GM12878 (cell line): ENCODE measurements around the gene PTPN5. TPM values are rescaled to one million over a fixed set of nuclear protein-coding genes. Genes with fewer than 3 reads are reported as not detected.

ENCODE experiments used
- ATAC-seq: fragments of 200-7000 bp; cut with Tn5 transposase; 3 replicates; pipeline ENCODE4 v1.9.1; 2020; ENCODE audit warnings: mild to moderate bottlenecking, moderate library complexity
- BruUV-seq: library from RNA; stranded (reverse); fragments of 400-500 nt; replicated peaks from 2 replicates; lab custom pipeline; 2021; lab: Mats Ljungman, UMichigan
- CTCF ChIA-PET: fragments of 300-600 bp; sonication (Branson Sonifier 250); formaldehyde crosslinking; extraction: SDS; loops from one replicate; lab custom pipeline; 2021; ENCODE audit warnings: inconsistent platforms; lab: Yijun Ruan, JAX
- POLR2A ChIA-PET: fragments of 350-600 bp; formaldehyde crosslinking; extraction: SDS; loops from one replicate; lab custom pipeline; 2021; ENCODE audit warnings: inconsistent platforms; lab: Charles Lee
- RAD21 ChIA-PET: fragments of 300-600 bp; sonication (Branson Sonifier 250); formaldehyde crosslinking; loops from one replicate; lab custom pipeline; 2023; ENCODE audit warnings: antibody characterized with exemption; ENCODE audit not compliant: unreplicated experiment; lab: Charles Lee
- SMC1A ChIA-PET: fragments of 300-600 bp; sonication (Branson Sonifier 250); formaldehyde crosslinking; loops from one replicate; lab custom pipeline; 2023; ENCODE audit not compliant: unreplicated experiment, uncharacterized antibody; lab: Charles Lee
- DNase-seq: peaks from one replicate; pipeline ENCODE4 v3.0.0-alpha.2; 2011; ENCODE audit warnings: low read depth, low spot score
- FAIRE-seq: peaks from 3 replicates; lab custom pipeline; 2011; peaks lifted over from hg19 to GRCh38; lab: Jason Lieb, UNC
- H2AFZ ChIP-seq: 2 replicates; pipeline ENCODE4 v1.6.0; 2011; ENCODE audit warnings: low read depth, low read length, control low read depth; ENCODE audit not compliant: control insufficient read depth
- H3K27ac ChIP-seq: 2 replicates; pipeline ENCODE4 v1.5.1; 2011; ENCODE audit warnings: control low read depth; ENCODE audit not compliant: control insufficient read depth, insufficient read depth
- H3K27me3 ChIP-seq, 2 experiments: replicated peaks in 1 of 2; 2 replicates each; pipeline versions ENCODE4 v1.6.0 to v1.6.1; 2011; ENCODE audit warnings: low read length in 1 of 2; ENCODE audit not compliant: control insufficient read depth in 2 of 2, insufficient read depth in 2 of 2
- H3K36me3 ChIP-seq, 2 experiments: 2 replicates each; pipeline ENCODE4 v1.5.1; 2011; ENCODE audit warnings: low read length in 1 of 2; ENCODE audit not compliant: control insufficient read depth in 2 of 2, insufficient read depth in 2 of 2
- H3K4me1 ChIP-seq: 2 replicates; pipeline ENCODE4 v1.6.1; 2011; ENCODE audit warnings: mild to moderate bottlenecking, low read length, moderate library complexity, mixed read lengths; ENCODE audit not compliant: control insufficient read depth, insufficient read depth
- H3K4me2 ChIP-seq: 2 replicates; pipeline ENCODE4 v1.6.0; 2011; ENCODE audit warnings: control low read depth; ENCODE audit not compliant: control insufficient read depth, insufficient read depth
- H3K4me3 ChIP-seq: fragments of 200-600 bp; sonication (generic); 2 replicates; pipeline ENCODE4 v1.5.1; 2016
- H3K79me2 ChIP-seq: 2 replicates; pipeline ENCODE4 v1.6.0; 2011; ENCODE audit warnings: low read length; ENCODE audit not compliant: control insufficient read depth, insufficient read depth
- H3K9ac ChIP-seq: 2 replicates; pipeline ENCODE4 v1.8.0; 2011; ENCODE audit warnings: low read length, control low read depth, mixed read lengths; ENCODE audit not compliant: control insufficient read depth, insufficient read depth
- H3K9me3 ChIP-seq: replicated peaks from 3 replicates; pipeline ENCODE4 v1.5.1; 2011; ENCODE audit warnings: mild to moderate bottlenecking, low read length; ENCODE audit not compliant: control insufficient read depth, insufficient read depth
- H4K20me1 ChIP-seq: 2 replicates; pipeline ENCODE4 v1.6.0; 2011; ENCODE audit not compliant: control insufficient read depth, insufficient read depth
- KAT2A ChIP-seq: conservative IDR thresholded peaks from 2 replicates; pipeline ENCODE4 v1.6.1; 2011; ENCODE audit warnings: low read depth, low read length; ENCODE audit not compliant: control insufficient read depth
- POU2F2 ChIP-seq: IDR thresholded peaks from 3 replicates; pipeline ENCODE4 v1.6.1; 2011; ENCODE audit warnings: low read depth, mild to moderate bottlenecking, low read length, borderline replicate concordance
- ZBTB11 ChIP-seq: fragments of 450-650 bp; formaldehyde crosslinking; IDR thresholded peaks from 2 replicates; pipeline ENCODE4 v1.5.0; 2022; ENCODE audit warnings: mild to moderate bottlenecking, missing genetic modification characterization
- WGBS: methylation state at CpG from one replicate; pipeline ENCODE4 v1.1.6; 2016; ENCODE audit warnings: low lambda C conversion rate; ENCODE audit not compliant: insufficient replicate concordance, insufficient coverage; ENCODE audit errors: missing lambda C conversion rate; 5-methylcytosine and 5-hydroxymethylcytosine counted together
- in situ Hi-C: fragments of 300-500 bp; cut with MboI; formaldehyde crosslinking; loops from 9 replicates; pipeline ENCODE4 v1.14.3; 2018; ENCODE audit warnings: mixed read lengths
- intact Hi-C: fragments of 100-400 bp; cut with micrococcal nuclease; formaldehyde crosslinking; loops from one replicate; pipeline ENCODE4 v1.14.2; 2022; ENCODE audit not compliant: unreplicated experiment
- polyA plus RNA-seq, 11 experiments: library from polyadenylated mRNA; depleted of rRNA in 4 of 11; unstranded in 6 of 11; stranded (reverse) in 5 of 11; fragments of >200 nt; fragmentation: Nextera tagmentation in 4 of 11; fragmentation: Illumina TruSeq in 1 of 11; extraction: Ambion mirVana in 4 of 11; extraction: Trizol in 1 of 11; gene quantifications; 1 replicate in 1 of 11; 2 replicates in 10 of 11; pipeline versions ENCODE4 v1.2.1 to v1.2.3, GENCODE V29; 2011 to 2016; ENCODE audit warnings: inconsistent platforms in 2 of 11, missing spikeins in 2 of 11, low read depth in 1 of 11
- total RNA-seq, 4 experiments: library from RNA; depleted of rRNA in 3 of 4; stranded (reverse); fragments of >200 nt in 3 of 4; fragmentation: Illumina TruSeq in 1 of 4; extraction: Trizol in 1 of 4; gene quantifications; 2 replicates each; pipeline versions ENCODE4 v1.2.1 to v1.2.3, GENCODE V29; 2013 to 2021

The PTPN5 gene
- total and polyA plus RNA-seq, 10 of the 15 experiments (the other 5 are each of a cell fraction or from before 2014, with no cell fraction given): 0.04 to 0.06 (median 0.05) TPM; not detected in 7

- no peak for ATAC-seq
These were observed 1.2 kb upstream of the PTPN5 start for GRCh38 chr11:18792827-18793226.

More at GRCh38 chr11:18792827-18793226, 1.2 kb upstream of the PTPN5 start:
- intact Hi-C loops (no loop called here), in situ Hi-C loops (loop anchor here (10.0 kb wide), 1 partner anchor 58 kb away; no protein-coding TSS in a partner anchor)
- ChIA-PET SMC1A (interaction anchor here (13.0 kb wide), 1 partner anchor 14 kb away, joined by 174 read pairs; no protein-coding TSS in a partner anchor), RAD21 (no interaction called here), CTCF (interaction anchor here (0.7 to 15.5 kb wide), 3 partner anchors 10 to 22 kb away, joined by 3 to 310 read pairs (median 7); no protein-coding TSS in a partner anchor), POLR2A (no interaction called here)
- TF ChIP-seq ZBTB11 (CRISPR knock-in tag) (no peak), POU2F2 (no peak), KAT2A (no peak)
- BruUV-seq: no TSS peak
- no peak for DNase-seq
- Histone ChIP-seq H3K9me3 (no peaks in the 10 kb centered on the region), H3K9ac (no peak overlapping the region), H2AFZ (no peak overlapping the region), H4K20me1 (no peaks in the 10 kb centered on the region), H3K36me3 (no peaks in the 10 kb centered on the region), H3K27me3 (peaks cover 9 to 15% of the 10 kb centered on the region in 2 experiments), H3K79me2 (no peaks in the 10 kb centered on the region), H3K4me1 (no peaks in the 10 kb centered on the region), H3K4me2 (no peak overlapping the region), H3K27ac (no peak overlapping the region), H3K4me3 (no peak overlapping the region)
- no peak for FAIRE-seq
- 53% methylated on average over 11 of the region's 11 CpGs for WGBS
